HepG2 (cell line): Measurements from ENCODE around the gene SLC7A10. TPM values are rescaled to one million over a fixed set of nuclear protein-coding genes. Genes with fewer than 3 reads are reported as not detected.
A peak's percentile ranks its signal among the peaks of the same experiment; 100 is the strongest.

Experiments used
- ATF6 ChIP-seq: sonication (generic); formaldehyde crosslinking; conservative IDR thresholded peaks from 2 replicates; pipeline ENCODE4 v1.4.0; 2020; ENCODE audit warnings: missing genetic modification reagents
- FOXM1 ChIP-seq: sonication (generic); formaldehyde crosslinking; IDR thresholded peaks from 2 replicates; pipeline ENCODE4 v1.5.0; 2020; ENCODE audit warnings: missing genetic modification reagents
- HCFC1 ChIP-seq: fragments of 150-350 bp; IDR thresholded peaks from 2 replicates; pipeline ENCODE4 v1.6.1; 2014; ENCODE audit warnings: low read depth, low read length
- HOXA5 ChIP-seq: sonication (generic); formaldehyde crosslinking; IDR thresholded peaks from 2 replicates; pipeline ENCODE4 v1.4.0; 2020; ENCODE audit warnings: missing genetic modification reagents
- KMT2B ChIP-seq: IDR thresholded peaks from 2 replicates; pipeline ENCODE4 v1.6.1; 2016; ENCODE audit warnings: missing genetic modification reagents, missing compliant biosample characterization
- NCOR1 ChIP-seq: fragments of 200-600 bp; sonication (generic); IDR thresholded peaks from 2 replicates; pipeline ENCODE4 v1.7.0; 2017; ENCODE audit warnings: antibody characterized with exemption, low read length, borderline replicate concordance
- NFYC ChIP-seq: IDR thresholded peaks from 2 replicates; pipeline ENCODE4 v1.6.1; 2016; ENCODE audit warnings: missing genetic modification reagents, missing compliant biosample characterization
- PAXIP1 ChIP-seq: sonication (generic); formaldehyde crosslinking; conservative IDR thresholded peaks from 2 replicates; pipeline ENCODE4 v1.4.0; 2020; ENCODE audit warnings: mild to moderate bottlenecking, missing genetic modification reagents, moderate library complexity
- PRDM15 ChIP-seq: sonication (generic); formaldehyde crosslinking; IDR thresholded peaks from 2 replicates; pipeline ENCODE4 v1.4.0; 2020; ENCODE audit warnings: missing genetic modification reagents
- SMAD9 ChIP-seq: sonication (generic); formaldehyde crosslinking; IDR thresholded peaks from 2 replicates; pipeline ENCODE4 v1.5.1; 2020; ENCODE audit warnings: mild to moderate bottlenecking, missing genetic modification reagents
- SNRNP70 ChIP-seq: fragments of 200-400 bp; formaldehyde crosslinking; IDR thresholded peaks from 2 replicates; pipeline ENCODE4 v1.6.1; 2017; ENCODE audit warnings: mild to moderate bottlenecking, low read depth, low read length, moderate library complexity
- ZFAT ChIP-seq: sonication (generic); formaldehyde crosslinking; conservative IDR thresholded peaks from 2 replicates; pipeline ENCODE4 v1.8.1; 2023; ENCODE audit warnings: missing genetic modification reagents, inconsistent platforms
- ZHX1 ChIP-seq: sonication (generic); formaldehyde crosslinking; IDR thresholded peaks from 2 replicates; pipeline ENCODE4 v1.8.1; 2022; ENCODE audit warnings: low read depth, mild to moderate bottlenecking, missing genetic modification reagents
- ZNF143 ChIP-seq: sonication (generic); formaldehyde crosslinking; IDR thresholded peaks from 2 replicates; pipeline ENCODE4 v1.4.0; 2020; ENCODE audit warnings: missing genetic modification reagents
- ZNF670 ChIP-seq: sonication (generic); formaldehyde crosslinking; IDR thresholded peaks from 2 replicates; pipeline ENCODE4 v1.8.0; 2022; ENCODE audit warnings: mild to moderate bottlenecking, missing genetic modification reagents, borderline replicate concordance
- polyA plus RNA-seq, 8 experiments: library from polyadenylated mRNA; depleted of rRNA in 3 of 8; stranded (reverse) in 7 of 8; unstranded in 1 of 8; fragments of >200 nt; fragmentation: Illumina TruSeq in 4 of 8; extraction: Trizol in 4 of 8; gene quantifications; 2 replicates each; pipeline versions ENCODE4 v1.2.1 to v1.2.3, GENCODE V29; 2011 to 2016; ENCODE audit warnings: low read depth in 4 of 8, missing spikeins in 1 of 8, mixed read lengths in 1 of 8; ENCODE audit not compliant: insufficient read depth in 1 of 8
- total RNA-seq, 5 experiments: library from RNA; depleted of rRNA; stranded (reverse); fragments of >200 nt; fragmentation: Illumina TruSeq; extraction: Trizol; gene quantifications; 2 replicates each; pipeline ENCODE4 v1.2.3, GENCODE V29; 2016; ENCODE audit warnings: low read depth in 1 of 5
- TF ChIP-seq, protein P1 (sequence below): sonication (generic); formaldehyde crosslinking; IDR thresholded peaks from 2 replicates; pipeline ENCODE4 v1.5.0; 2020; ENCODE audit warnings: mild to moderate bottlenecking, missing genetic modification reagents

SLC7A10 gene
- total and polyA plus RNA-seq, 2 of the 13 experiments (the other 11 are each of a cell fraction or from before 2014, with no cell fraction given) = 1.1 to 2.2 TPM

- TF ChIP-seq, protein P1, sequence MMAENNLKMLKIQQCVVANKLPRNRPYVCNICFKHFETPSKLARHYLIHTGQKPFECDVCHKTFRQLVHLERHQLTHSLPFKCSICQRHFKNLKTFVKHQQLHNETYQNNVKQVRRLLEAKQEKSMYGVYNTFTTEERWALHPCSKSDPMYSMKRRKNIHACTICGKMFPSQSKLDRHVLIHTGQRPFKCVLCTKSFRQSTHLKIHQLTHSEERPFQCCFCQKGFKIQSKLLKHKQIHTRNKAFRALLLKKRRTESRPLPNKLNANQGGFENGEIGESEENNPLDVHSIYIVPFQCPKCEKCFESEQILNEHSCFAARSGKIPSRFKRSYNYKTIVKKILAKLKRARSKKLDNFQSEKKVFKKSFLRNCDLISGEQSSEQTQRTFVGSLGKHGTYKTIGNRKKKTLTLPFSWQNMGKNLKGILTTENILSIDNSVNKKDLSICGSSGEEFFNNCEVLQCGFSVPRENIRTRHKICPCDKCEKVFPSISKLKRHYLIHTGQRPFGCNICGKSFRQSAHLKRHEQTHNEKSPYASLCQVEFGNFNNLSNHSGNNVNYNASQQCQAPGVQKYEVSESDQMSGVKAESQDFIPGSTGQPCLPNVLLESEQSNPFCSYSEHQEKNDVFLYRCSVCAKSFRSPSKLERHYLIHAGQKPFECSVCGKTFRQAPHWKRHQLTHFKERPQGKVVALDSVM = no peak
- TF ChIP-seq NFYC (CRISPR knock-in tag) (no peak), ZNF670 (CRISPR knock-in tag) (no peak), NCOR1 (no peak), HOXA5 (CRISPR knock-in tag) (0 out of 2 replicates have a peak, but pooled peaks have one; percentile 6), ATF6 (no peak), FOXM1 (CRISPR knock-in tag) (no peak), ZFAT (CRISPR knock-in tag) (no peak), KMT2B (CRISPR knock-in tag) (no peak), PAXIP1 (no peak), ZNF143 (no peak), ZHX1 (CRISPR knock-in tag) (no peak), PRDM15 (CRISPR knock-in tag) (no peak), HCFC1 (no peak), SMAD9 (CRISPR knock-in tag) (no peak), SNRNP70 (no peak)
These were observed 48.2 kb downstream of the SLC7A10 start (continued) for GRCh38 chr19:33177417-33177979.
